Neutrophil (primary cell): ENCODE measurements around the gene ARRDC4.

Experiments
- H3K27ac ChIP-seq: fragments of 200-600 bp; sonication (generic); 2 replicates; pipeline ENCODE4 v1.5.1; 2016; ENCODE audit warnings: mild to moderate bottlenecking, moderate library complexity
- H3K27me3 ChIP-seq: fragments of 200-600 bp; sonication (generic); 2 replicates; pipeline ENCODE4 v1.6.0; 2016; ENCODE audit warnings: mild to moderate bottlenecking
- H3K36me3 ChIP-seq: fragments of 200-600 bp; sonication (generic); 2 replicates; pipeline ENCODE4 v1.5.1; 2017
- H3K4me1 ChIP-seq, 2 experiments: fragments of 200-600 bp in 1 of 2; sonication (generic) in 1 of 2; 1 replicate in 1 of 2; 2 replicates in 1 of 2; pipeline versions ENCODE4 v1.5.1 to v1.6.1; 2013 to 2016; ENCODE audit warnings: low read depth in 1 of 2, low read length in 1 of 2, mild to moderate bottlenecking in 1 of 2, moderate library complexity in 1 of 2; ENCODE audit not compliant: control insufficient read depth in 1 of 2, insufficient read depth in 1 of 2
- H3K4me3 ChIP-seq, 2 experiments: fragments of 200-600 bp in 1 of 2; sonication (generic) in 1 of 2; 1 replicate in 1 of 2; 2 replicates in 1 of 2; pipeline ENCODE4 v1.5.1; 2013 to 2016; ENCODE audit warnings: low read depth in 1 of 2, low read length in 1 of 2, mild to moderate bottlenecking in 1 of 2, moderate library complexity in 1 of 2
- H3K9me3 ChIP-seq: fragments of 200-600 bp; sonication (generic); 2 replicates; pipeline ENCODE4 v1.5.1; 2016
- TF ChIP-seq, protein P1 (sequence below): fragments of 200-600 bp; sonication (generic); IDR thresholded peaks from 2 replicates; pipeline ENCODE4 v1.5.1; 2016; ENCODE audit warnings: antibody characterized with exemption

The ARRDC4 gene

DNA sequence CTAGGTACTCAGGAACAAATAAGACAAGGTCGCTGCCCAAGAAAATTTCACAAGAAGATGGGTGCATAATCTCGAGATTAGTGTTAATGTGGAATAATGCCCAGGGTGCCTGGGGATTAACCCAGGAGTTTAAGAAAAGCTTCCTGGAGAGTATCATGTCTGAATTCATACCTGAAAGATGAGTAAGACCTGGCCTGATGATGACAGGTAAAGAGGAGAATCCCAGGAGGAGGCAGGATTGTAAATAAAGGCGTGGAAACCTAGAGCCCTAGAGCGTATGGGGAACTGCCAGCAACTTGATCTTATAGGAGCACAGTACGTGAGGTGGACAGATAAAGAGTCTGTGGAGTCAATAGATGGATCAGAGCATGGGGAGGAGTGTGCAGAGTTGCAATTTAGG lies 43.0 kb downstream of the ARRDC4 start:
- H3K27ac ChIP-seq, result no peak overlapping the region

DNA sequence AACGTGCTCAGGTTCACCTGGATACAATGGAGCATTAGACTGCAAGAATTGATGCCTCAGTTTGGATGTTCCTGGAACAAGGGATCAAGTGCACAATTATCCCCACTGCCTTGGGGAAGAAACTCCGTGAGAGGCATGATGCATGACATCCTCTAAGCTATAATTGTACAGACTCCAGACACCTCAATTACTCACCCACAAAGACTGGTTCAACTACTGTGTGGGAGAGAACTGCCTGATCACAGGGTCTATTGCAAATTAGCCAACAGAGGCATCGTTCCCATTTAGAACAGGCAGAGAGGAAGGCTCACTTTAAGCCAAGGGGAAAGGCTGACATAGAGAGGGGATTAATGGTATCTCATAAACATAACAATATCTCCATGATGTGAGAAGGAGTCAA lies 43.5 kb downstream of the ARRDC4 start:
- TF ChIP-seq, protein P1, sequence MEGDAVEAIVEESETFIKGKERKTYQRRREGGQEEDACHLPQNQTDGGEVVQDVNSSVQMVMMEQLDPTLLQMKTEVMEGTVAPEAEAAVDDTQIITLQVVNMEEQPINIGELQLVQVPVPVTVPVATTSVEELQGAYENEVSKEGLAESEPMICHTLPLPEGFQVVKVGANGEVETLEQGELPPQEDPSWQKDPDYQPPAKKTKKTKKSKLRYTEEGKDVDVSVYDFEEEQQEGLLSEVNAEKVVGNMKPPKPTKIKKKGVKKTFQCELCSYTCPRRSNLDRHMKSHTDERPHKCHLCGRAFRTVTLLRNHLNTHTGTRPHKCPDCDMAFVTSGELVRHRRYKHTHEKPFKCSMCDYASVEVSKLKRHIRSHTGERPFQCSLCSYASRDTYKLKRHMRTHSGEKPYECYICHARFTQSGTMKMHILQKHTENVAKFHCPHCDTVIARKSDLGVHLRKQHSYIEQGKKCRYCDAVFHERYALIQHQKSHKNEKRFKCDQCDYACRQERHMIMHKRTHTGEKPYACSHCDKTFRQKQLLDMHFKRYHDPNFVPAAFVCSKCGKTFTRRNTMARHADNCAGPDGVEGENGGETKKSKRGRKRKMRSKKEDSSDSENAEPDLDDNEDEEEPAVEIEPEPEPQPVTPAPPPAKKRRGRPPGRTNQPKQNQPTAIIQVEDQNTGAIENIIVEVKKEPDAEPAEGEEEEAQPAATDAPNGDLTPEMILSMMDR, result no peak
- H3K27me3 ChIP-seq, result no peaks in the 10 kb centered on the region

More for the DNA sequence above, 43.0 kb downstream of the ARRDC4 start:
- Histone ChIP-seq H3K27me3 (no peaks in the 10 kb centered on the region), H3K4me1 (no peaks in the 10 kb centered on the region), H3K4me3 (no peak overlapping the region), H3K36me3 (no peaks in the 10 kb centered on the region), H3K9me3 (no peaks in the 10 kb centered on the region)
- TF ChIP-seq, protein P1, result no peak

DNA sequence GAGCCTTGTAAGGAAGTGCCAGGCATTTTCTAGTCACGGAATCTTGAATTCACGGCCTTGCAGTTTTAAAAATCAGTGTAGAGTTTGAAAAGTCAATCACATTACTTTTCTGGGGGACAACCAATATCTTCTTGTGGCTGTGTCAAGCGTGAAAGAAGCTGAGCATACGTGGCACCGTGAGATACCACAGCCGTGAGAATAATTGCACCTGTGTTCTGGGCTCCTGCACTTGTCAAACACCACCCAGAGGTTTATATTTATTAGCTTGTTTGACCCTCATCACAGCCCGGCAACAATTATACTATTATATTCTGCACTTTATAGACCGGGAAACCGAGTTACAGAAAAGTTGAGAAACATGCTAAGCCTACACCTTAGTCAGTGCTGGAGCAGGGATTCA lies 45.2 kb downstream of the ARRDC4 start:
- TF ChIP-seq, protein P1, result no peak
- no peaks in the 10 kb centered on the region for H3K9me3 ChIP-seq
- no peak overlapping the region for H3K4me3 ChIP-seq
- no peak overlapping the region for H3K27ac ChIP-seq
- H3K36me3 ChIP-seq, result no peaks in the 10 kb centered on the region
- H3K27me3 ChIP-seq, result no peaks in the 10 kb centered on the region
- no peaks in the 10 kb centered on the region for H3K4me1 ChIP-seq

More for the DNA sequence above, 43.5 kb downstream of the ARRDC4 start:
- H3K36me3 ChIP-seq, result no peaks in the 10 kb centered on the region
- H3K27ac ChIP-seq, result no peak overlapping the region
- no peak overlapping the region for H3K4me3 ChIP-seq
- no peaks in the 10 kb centered on the region for H3K9me3 ChIP-seq
- H3K4me1 ChIP-seq, result no peaks in the 10 kb centered on the region

DNA sequence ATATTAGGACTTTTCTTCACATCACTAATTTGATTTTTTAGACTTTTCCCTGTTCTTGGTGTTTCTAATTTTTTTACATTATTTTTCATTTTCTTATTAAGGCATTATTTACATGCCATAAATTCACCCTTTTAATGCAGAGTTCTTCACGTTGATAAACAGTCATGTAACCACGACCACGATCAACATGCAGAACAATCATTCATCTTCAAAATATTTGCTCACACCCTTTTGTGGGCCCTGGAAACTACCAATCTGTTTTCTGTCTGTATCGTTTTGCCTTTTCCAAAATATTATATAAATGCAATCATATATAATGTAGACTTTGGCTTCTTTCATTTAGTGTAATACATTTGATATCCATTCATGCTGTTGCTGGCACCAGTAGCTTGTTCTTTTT lies 48.7 kb downstream of the ARRDC4 start:
- H3K27ac ChIP-seq, result no peak overlapping the region
- H3K36me3 ChIP-seq, result no peaks in the 10 kb centered on the region
- H3K9me3 ChIP-seq, result no peaks in the 10 kb centered on the region
- peaks cover 12% of the 10 kb centered on the region for H3K27me3 ChIP-seq
- no peak overlapping the region for H3K4me3 ChIP-seq
- no peaks in the 10 kb centered on the region for H3K4me1 ChIP-seq
- TF ChIP-seq, protein P1, result no peak

- no peaks in the 10 kb centered on the region for H3K9me3 ChIP-seq
- no peaks in the 10 kb centered on the region for H3K36me3 ChIP-seq
- H3K27me3 ChIP-seq, result peaks cover 12% of the 10 kb centered on the region
- TF ChIP-seq, protein P1, result no peak
- H3K27ac ChIP-seq, result no peak overlapping the region
- no peaks in the 10 kb centered on the region for H3K4me1 ChIP-seq
- H3K4me3 ChIP-seq, result no peak overlapping the region
Measured at GRCh38 chr15:98009971-98010370, 49.5 kb downstream of the ARRDC4 start.

GRCh38 chr15:98012354-98012753 lies 51.9 kb downstream of the ARRDC4 start:
- Histone ChIP-seq H3K9me3 (no peaks in the 10 kb centered on the region), H3K27me3 (peaks cover 12% of the 10 kb centered on the region), H3K4me1 (no peaks in the 10 kb centered on the region), H3K36me3 (no peaks in the 10 kb centered on the region), H3K4me3 (no peak overlapping the region), H3K27ac (no peak overlapping the region)
- TF ChIP-seq, protein P1, result no peak
